CD4-positive, alpha-beta T cell treated with Interleukin-4 for 4 hours (primary cell): ENCODE results near the gene UNC13C.

ENCODE experiments used
- DNase-seq: peaks from one replicate; pipeline ENCODE4 v3.0.0-alpha.2; 2020

UNC13C gene

DNA sequence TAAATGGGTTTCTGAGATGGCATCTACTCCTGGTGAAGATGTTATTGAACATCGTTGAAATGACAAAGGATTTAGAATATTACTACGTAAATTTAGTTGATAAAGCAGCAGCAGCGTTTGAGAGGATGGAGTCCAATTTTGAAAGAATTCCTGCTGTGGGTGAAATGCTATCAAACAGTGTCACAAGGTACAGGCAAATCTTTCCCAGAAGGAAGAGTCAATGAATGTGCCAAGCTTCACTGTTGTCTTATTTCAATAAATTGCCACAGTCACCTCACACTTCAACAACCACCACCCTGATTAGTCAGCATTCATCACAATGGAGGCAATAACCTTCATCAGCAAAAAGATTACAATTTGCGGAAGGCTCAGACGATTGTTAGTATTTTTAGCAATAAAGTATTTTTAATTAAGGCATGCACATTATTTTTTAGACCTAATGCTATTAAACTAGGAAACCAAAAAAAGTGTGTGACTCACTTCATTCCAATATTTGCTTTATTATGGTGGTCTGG, 142.8 kb downstream of the UNC13C start:
- DNase-seq = no peak

GRCh38 chr15:54127574-54127973, 149.3 kb downstream of the UNC13C start:
- DNase-seq = no peak

DNA sequence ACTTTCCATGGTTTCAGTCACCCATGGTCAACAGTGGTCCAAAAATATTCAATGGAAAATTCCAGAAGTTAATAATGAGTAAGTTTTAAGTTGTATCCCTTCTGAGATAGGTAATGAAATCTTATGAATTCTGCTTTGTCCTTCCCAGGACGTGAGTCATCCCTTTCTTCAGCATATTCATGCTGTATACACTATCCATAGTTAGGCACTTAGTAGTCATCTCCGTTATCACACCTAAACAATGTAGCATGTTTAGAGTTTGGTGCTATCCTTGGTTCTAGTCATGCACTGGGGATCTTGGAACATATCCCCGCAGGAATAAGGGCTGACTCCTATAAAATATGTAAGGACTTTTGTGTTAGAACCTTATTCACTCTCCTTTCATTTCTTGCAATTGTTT, 153.2 kb downstream of the UNC13C start:
- no peak for DNase-seq

DNA sequence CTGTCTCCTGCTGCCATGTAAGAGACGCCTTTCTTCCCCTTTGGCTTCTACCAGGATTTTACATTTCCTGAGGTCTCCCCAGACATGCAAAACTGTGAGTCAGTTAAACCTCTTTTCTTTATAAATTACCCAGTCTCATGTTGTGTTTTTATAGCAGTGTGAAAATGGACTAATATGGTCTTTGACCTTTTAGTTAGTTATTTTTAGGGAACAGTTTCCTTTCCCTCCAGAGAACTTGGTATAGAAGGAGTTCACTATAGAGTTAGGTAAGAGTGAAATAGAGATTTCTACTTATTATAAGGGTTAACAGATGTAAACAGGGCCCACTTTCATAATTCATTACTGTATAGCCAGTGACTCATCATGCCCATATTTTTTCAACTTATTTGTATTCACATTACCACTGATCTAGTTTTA, 170.9 kb downstream of the UNC13C start:
- no peak for DNase-seq

GRCh38 chr15:54150255-54150654, 172.0 kb downstream of the UNC13C start:
- no peak for DNase-seq

DNA sequence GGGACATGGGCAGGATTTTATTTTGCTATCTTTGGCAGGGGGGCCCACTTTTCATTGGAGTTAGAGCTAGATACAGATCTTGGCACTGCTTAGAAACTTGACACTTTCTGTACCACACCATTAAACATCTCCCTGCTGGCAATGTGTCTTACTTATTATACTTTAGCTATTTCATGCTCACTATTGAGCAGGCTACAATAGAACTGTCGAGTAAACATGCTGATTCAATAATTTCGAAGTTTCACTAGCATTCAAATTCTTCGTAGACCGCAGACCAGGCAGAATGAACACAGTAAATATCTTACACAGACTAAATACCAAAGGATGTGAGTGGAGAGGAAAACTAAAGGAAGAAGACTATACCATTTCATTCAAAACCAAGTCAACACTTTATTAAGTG, 180.8 kb downstream of the UNC13C start:
- no peak for DNase-seq

GRCh38 chr15:54187325-54187724, 209.1 kb downstream of the UNC13C start:
- DNase-seq = no peak

GRCh38 chr15:54197995-54198394, 219.8 kb downstream of the UNC13C start:
- no peak for DNase-seq

GRCh38 chr15:54206586-54207321, 228.5 kb downstream of the UNC13C start:
- DNase-seq = no peak

DNA sequence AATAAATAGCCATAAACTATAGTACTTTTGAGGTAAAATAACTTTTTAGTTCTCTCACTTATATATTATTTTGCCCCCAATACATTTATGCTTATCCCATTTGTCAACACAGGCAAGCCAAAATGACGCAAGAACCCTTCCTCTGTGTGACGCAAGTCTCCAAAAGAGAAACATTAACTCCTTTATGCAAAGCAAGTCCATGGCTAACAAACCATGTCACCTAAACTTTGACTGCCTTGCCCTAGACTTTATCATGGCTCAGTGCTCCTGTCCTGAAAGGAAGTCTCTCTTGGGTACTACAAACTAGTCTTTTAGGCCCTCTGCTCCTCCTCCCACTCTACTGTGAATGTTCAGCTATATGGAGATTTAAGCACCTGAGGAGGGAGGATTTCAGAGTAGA, 230.5 kb downstream of the UNC13C start:
- no peak for DNase-seq

DNA sequence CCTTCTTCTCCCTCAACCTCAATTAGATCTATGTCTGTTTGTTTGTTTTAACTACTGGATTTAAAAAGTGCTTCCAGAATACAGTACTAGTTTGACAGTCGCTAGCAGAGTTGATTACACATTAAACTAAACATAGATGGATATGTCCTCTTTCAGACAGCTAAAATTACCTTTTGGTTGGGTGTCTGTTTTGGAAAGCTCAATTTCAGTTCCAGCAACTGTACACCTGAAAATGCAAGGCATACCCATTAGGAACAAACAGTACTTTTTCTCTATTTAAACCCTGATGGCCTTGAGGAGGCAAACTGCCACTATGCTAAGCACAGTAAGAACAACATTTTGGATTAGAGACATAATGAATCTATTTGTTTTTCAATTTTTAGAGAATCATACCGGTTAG, 234.4 kb downstream of the UNC13C start:
- DNase-seq = no peak

GRCh38 chr15:54226455-54226854, 248.2 kb downstream of the UNC13C start:
- no peak for DNase-seq

DNA sequence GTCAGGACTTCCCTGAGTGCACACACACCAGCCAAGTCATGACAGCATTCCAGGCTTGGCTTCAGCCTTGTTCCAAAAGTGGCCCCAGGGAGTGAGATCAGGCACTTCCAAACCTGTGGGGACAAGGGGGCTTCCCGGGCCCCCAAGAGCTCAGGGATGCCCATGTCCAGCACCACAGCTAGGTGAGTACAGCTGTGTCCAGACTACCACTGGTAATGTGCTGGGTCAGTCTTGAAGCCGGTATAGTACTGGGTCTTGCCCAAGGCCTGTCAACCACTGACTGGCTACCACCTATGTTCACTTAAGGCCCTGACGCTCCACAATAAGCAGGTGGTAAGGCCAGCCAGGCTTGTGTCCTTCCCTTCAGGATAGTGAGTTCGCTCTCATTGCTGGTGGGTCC, 249.3 kb downstream of the UNC13C start:
- DNase-seq = no peak

DNA sequence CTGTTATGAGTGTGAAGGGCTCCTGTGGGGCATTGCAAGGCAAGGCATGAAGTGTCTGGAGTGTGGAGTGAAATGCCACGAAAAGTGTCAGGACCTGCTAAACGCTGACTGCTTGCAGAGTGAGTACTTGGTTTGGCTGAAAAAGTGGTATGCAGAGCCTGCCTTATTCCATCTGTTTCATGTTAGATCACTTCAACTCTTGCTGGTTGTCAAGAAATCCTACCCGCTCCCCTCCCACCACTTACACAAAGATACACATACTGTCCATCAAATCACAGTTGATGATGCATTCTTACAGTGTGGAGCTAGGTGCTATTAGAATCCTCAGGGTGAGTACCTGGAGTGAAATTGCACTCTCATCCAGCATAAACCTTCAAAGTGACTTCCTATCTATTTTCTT, 272.1 kb downstream of the UNC13C start:
- no peak for DNase-seq

GRCh38 chr15:54256190-54256589, 277.9 kb downstream of the UNC13C start:
- DNase-seq = no peak

DNA sequence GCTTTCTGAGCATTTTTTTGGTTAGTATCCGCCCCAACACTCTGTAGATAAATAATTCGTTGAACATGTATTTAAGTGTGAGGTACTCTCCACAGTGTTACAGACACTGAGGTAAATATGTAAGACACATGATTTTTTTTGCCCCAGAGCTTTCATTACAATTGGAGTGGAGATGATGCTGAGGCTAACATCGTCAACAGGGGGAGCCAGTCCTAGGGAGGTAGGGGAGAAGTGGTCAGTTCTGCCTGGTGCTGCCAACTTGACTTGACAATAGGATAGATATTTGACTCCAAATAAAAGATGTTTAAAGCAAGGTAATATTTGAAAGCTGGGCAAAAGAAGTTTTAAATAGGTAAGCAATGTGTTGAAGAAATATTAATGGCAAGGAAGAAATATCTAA, 295.7 kb downstream of the UNC13C start:
- DNase-seq = no peak

- DNase-seq = no peak
Measured at GRCh38 chr15:54277834-54278233, 299.6 kb downstream of the UNC13C start.

DNA sequence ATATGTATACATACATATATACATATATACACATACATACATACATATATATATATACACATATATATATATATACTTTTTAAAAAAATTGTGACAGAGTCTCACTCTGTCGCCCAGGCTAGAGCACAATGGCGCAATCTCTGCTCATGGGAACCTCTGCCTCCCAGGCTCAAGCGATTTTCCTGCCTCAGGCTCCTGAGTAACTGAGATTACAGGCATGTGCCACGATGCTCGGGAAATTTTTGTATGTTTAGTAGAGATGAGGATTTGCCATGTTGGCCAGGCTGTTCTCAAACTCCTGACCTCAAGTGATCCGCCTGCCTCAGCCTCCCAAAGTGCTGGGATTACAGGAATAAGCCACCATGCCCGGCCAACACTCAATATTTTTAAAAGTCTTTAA, 302.5 kb downstream of the UNC13C start:
- no peak for DNase-seq

GRCh38 chr15:54282228-54282836, 304.1 kb downstream of the UNC13C start:
- DNase-seq = no peak

- DNase-seq = no peak
Measured at GRCh38 chr15:54288049-54288448, 309.8 kb downstream of the UNC13C start.

GRCh38 chr15:54289590-54290136, 311.4 kb downstream of the UNC13C start:
- DNase-seq = no peak

GRCh38 chr15:54298396-54298795, 320.2 kb downstream of the UNC13C start:
- DNase-seq = no peak

- no peak for DNase-seq
Measured at GRCh38 chr15:54304321-54304720, 326.1 kb downstream of the UNC13C start.

DNA sequence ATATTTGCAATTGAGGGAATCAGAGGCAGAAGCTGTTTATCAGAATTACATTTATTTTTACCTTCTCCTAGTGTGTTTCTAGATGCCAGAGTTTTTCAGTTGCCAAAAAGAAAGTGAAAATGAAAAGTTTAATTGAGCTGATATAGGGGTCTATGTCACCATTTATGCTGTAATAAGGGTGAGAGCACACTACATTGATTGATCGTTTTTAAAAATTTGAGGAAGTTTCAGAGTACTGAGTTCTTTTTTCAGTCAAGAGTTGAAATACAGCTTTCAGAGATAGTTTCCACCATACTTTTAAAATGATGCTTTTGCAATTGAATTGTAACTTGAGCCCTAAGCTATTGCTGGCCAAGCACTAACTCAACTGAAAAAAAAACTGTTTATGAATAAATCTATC, 326.9 kb downstream of the UNC13C start:
- no peak for DNase-seq
